Activated effector memory CD4-positive, alpha-beta T cell treated with Interleukin-2 at 50 U/mL for 16 hours (primary cell): Measurements from ENCODE around the gene DENR.
"Not testable (repeated sequence)": the region's sequence is repeated elsewhere in the genome, so short reads cannot be mapped to it uniquely, and the experiment has no call there.

Experiments used
- DNase-seq: peaks from one replicate; pipeline ENCODE4 v3.0.0-alpha.2; 2020

Gene DENR

DNA sequence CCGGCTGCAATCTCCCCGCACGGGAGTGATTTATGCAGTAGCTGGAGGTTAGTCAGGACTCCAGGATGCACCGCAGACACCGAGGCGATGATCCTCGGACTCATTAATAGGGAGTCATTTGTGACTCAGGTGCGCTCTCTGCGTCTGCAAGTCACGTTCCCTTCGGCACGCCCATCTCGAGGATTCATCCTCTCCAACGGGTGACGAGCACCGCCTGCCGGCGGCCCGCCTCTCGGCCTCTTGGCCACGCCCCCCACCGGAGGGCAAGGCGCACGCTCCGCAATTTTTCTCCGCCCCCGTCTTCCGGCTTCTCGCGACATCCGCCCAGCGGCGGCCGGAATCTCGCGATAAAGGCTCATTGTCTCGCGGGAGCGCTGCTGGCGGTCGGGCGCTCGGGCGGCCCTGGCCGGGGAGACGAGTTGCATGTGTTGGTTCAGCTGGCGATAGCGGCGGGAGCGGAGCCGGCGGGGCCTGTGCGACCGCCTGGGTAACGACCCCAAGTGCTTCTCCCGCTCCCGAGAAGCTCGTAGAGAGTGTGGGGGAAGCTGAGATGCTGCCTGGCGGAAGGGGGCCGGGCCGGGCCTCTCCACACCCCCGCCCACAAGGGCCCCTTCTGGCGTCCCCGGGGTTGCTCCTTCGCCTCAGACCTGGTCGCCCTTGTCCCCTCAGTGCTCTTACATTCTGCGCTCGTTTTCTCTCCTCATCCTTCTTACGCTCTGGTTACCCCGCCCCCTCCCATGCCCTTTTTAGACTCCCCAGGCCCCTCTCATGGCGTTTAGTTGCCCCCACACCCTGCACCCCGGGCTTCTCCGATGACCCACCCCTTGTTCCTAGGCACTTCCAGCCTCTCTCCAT is at the start of gene DENR:
Gene DENR (plus strand): TSS at position 361 of the 855 bp plus-strand sequence. CDS start 878 bp downstream, outside the sequence.
- peak; percentile 100 for DNase-seq

GRCh38 chr12:122702890-122703611 is 49.6 kb upstream of the DENR start, which contains the start of gene HCAR2:
Gene HCAR2, minus strand, starts transcription at chr12:122703357. Its CDS starts 74 bp downstream, at chr12:122703283.
- DNase-seq = not testable (repeated sequence)

GRCh38 chr12:122703841-122704240 is 48.8 kb upstream of the DENR start:
- DNase-seq = not testable (repeated sequence)

DNA sequence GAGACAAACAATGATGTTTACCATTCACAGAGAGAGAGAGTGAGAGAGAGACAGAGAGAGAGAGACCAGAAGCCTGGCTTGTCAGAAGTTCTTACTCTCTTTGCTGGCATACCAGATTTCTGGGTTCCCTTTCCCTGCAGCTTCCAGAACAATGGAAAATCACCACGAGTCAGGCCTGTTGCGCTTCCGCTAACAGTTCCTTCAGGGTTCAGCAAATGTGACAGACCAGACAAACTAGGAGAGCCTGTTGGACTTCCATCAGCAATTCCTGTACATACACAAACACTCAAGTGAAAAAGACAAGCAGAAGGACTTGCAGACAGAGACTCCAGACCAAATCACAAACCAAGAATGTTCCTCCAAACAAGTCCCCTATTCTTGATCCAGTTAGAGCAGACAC is 43.3 kb upstream of the DENR start:
- not testable (repeated sequence) for DNase-seq

- DNase-seq = not testable (repeated sequence)
Measured at GRCh38 chr12:122710341-122710740, 42.3 kb upstream of the DENR start.

DNA sequence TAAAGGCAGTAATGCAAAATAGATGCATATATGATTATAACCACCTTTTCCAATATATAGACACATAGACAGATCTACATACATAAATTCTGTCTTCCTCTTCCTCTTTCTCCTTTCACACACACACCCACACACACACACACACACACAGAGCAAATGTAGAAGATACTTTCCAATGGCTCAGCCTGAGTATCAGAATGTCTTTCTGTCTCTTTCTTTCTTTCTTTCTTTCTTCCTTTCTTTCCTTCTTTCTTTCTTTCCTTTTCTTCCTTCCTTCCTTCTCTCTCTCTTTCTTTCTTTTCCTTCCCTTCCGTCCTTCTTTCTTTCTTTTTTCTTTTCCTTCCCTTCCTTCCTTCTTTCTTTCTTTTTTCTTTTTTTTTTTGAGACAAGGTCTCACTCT is 41.4 kb upstream of the DENR start:
- DNase-seq = not testable (repeated sequence)

DNA sequence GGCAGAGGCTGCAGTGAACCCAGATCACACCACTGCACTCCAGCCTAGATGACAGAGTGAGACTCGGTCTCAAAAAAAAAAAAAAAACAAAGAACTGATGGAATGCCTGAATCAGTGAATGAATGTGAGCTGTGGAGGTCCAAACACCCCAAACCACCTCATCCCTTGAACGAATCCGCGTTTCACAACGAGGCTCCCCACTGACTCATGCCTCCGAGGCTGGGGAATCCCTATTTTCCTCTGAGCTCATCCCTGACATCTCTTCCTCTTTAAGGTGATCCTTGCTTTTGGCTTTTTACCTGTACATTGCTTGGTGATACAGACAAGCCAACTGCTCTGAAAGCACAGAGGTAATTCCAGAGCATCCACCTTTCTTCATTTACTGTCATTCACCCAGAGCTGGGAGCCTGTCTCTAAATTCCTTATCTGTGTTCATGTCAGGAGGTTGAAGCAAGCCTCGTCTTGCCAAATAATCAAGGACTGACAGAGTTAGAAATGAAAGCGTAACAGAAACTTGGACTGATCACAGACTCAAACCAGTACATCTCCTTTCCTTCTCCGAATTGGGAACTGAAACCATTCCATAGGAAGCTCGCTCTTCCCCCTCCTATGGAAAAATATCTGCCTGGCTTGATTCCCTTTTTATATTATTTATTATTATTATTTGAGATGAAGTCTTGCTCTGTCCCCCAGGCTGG is 39.0 kb upstream of the DENR start:
- DNase-seq = not testable (repeated sequence)

GRCh38 chr12:122715211-122715610 is 37.4 kb upstream of the DENR start:
- not testable (repeated sequence) for DNase-seq

GRCh38 chr12:122716658-122717057 is 36.0 kb upstream of the DENR start, which contains the start of gene HCAR3:
Gene HCAR3, minus strand, starts transcription at chr12:122716811. Its CDS starts 74 bp downstream, at chr12:122716737.
- DNase-seq = not testable (repeated sequence)

GRCh38 chr12:122721057-122721545 is 31.5 kb upstream of the DENR start:
- DNase-seq = no peak

DNA sequence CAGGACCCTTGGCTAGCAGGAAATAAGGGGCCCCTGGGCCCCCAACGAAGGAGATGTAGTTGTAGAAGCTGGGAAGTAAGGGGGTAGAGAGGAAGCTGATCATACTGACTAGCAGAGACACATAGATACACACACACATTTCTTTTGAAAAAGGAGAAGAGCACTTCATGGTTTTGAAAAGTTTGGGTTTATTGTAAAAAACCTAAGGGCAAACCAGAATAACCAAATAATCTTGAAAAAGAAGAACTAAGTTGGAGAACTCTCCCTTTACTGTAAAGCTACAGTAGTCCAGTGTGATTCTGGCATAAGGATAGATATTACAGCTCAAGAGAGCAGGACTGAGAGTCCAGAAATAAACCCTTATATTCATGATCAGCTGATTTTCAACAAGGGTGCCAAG is 30.2 kb upstream of the DENR start:
- DNase-seq = no peak

GRCh38 chr12:122724641-122725243 is 27.9 kb upstream of the DENR start:
- DNase-seq = no peak

- no peak for DNase-seq
Measured at GRCh38 chr12:122725452-122726079, 27.1 kb upstream of the DENR start.

DNA sequence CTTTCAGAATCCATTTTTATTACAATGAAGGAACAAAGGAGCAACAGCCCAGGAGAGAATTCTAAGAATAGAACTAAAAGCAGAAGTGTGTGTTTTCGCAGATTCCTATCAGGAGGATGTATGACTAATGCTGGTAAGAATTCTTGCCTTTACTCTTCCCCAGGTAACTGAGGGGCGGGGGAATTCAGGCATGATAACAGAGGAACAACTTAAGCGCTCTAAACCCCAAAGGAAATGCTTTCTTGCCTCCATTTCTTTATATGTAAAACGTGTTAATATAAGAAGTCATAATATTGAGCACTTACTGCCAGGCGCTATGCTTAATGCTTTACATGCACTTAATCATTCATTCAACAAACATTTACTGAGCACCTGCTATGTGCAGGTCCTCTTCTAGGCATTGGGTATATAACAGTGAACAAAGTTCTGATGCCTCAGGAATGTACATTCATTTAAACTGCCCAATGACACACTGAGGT is 26.5 kb upstream of the DENR start:
- DNase-seq = no peak

GRCh38 chr12:122729583-122730214 is 22.9 kb upstream of the DENR start:
- DNase-seq = no peak

DNA sequence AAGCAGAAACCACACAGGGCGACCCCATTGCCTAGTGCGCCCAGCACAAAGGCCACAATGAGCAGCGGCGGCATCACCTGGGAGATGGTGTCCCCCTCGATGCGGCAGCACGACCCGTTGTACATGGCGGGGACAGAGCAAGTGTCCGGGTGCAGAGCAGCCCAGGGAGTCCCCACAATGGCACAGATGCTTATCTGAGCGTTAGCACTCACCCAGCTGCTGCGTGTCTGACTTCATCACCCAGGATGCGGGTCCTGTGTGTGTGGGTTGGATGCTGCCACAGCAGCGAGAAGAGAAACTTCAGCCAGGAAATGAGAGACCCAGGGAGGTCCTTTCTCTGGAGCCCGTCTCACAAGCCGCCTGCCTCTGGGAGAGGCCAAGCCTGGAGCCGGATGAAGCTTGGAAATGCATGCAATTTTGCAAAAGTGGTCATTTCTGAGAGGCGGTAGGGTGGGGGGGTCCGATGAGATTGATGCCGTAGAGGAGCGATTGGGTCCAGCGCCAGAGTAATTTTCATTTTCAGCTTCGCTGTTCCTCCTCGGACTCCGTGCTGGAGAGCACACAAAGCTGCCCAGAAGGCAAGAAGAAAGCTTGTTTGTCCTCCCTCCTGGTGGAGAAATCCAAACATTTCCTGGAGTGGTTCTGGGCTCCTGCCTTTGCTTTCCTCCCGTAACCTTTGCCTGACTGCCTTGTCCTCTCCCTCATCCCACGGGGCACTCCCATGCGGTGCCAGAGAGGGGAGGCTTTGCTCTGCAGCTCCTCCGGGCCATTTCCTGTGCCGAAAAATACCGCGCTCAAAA is 22.2 kb upstream of the DENR start, which contains the start of gene HCAR1:
Gene HCAR1 (minus strand): TSS at position 630 of the 800 bp plus-strand sequence. CDS start 505 bp downstream, at position 125.
- DNase-seq = peak; percentile 7

- DNase-seq = no peak
Measured at GRCh38 chr12:122732170-122732569, 20.5 kb upstream of the DENR start.

- no peak for DNase-seq
Measured at GRCh38 chr12:122732611-122733010, 20.0 kb upstream of the DENR start.

- DNase-seq = no peak
Measured at GRCh38 chr12:122738571-122738970, 14.1 kb upstream of the DENR start.

DNA sequence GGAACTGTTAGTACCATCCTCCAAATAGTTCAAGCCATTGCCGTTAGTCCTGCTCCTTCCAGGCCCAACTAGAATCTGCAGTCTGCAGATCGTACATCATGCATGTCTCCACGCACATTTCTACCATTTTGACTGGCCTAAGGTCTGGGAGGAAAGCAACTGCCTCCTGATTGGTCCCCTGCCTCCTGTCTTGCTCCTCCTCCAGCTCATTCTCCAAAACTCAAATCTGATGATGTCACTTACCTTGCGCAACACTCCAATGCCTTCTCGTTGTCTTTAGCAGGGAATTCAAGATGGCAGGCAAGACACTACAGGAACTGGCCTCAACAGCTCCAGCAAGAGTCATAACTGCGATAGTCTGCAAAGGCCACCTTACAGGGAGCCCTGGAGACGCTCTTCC is 12.3 kb upstream of the DENR start:
- no peak for DNase-seq
